H9 (cell line): ENCODE measurements around the gene SRBD1. TPM values are rescaled to one million over a fixed set of nuclear protein-coding genes. Genes with fewer than 3 reads are reported as not detected.

Experiments used
- DNase-seq: peaks from one replicate; pipeline ENCODE4 v3.0.0-alpha.2; 2017
- H2AFZ ChIP-seq: one replicate; pipeline ENCODE4 v1.6.1; 2013; ENCODE audit warnings: mild to moderate bottlenecking, low read length, control low read depth, moderate library complexity
- H2AK5ac ChIP-seq: 2 replicates; pipeline ENCODE4 v1.6.1; 2013; ENCODE audit warnings: low read length, control low read depth, mixed read lengths; ENCODE audit not compliant: insufficient read length
- H2BK120ac ChIP-seq: one replicate; pipeline ENCODE4 v1.6.1; 2013; ENCODE audit warnings: low read depth, mild to moderate bottlenecking, low read length, control low read depth, inconsistent platforms; ENCODE audit not compliant: poor library complexity, severe bottlenecking
- H2BK12ac ChIP-seq: 2 replicates; pipeline ENCODE4 v1.6.1; 2013; ENCODE audit warnings: low read length, control low read depth, mixed read lengths, low read depth; ENCODE audit not compliant: insufficient read length
- H2BK15ac ChIP-seq: 2 replicates; pipeline ENCODE4 v1.6.1; 2013; ENCODE audit warnings: low read depth, low read length, control low read depth
- H2BK20ac ChIP-seq: one replicate; pipeline ENCODE4 v1.6.1; 2013; ENCODE audit warnings: low read depth, mild to moderate bottlenecking, low read length, control low read depth, inconsistent platforms; ENCODE audit not compliant: poor library complexity, severe bottlenecking
- H2BK5ac ChIP-seq: 2 replicates; pipeline ENCODE4 v1.6.1; 2013; ENCODE audit warnings: low read length, control low read depth, mixed read lengths; ENCODE audit not compliant: insufficient read length
- H3K14ac ChIP-seq: 2 replicates; pipeline ENCODE4 v1.6.1; 2013; ENCODE audit warnings: low read length, control low read depth; ENCODE audit not compliant: insufficient read depth
- H3K18ac ChIP-seq: 2 replicates; pipeline ENCODE4 v1.6.1; 2013; ENCODE audit warnings: low read depth, mild to moderate bottlenecking, mixed read lengths, low read length, control low read depth; ENCODE audit not compliant: insufficient read length
- H3K23ac ChIP-seq: 2 replicates; pipeline ENCODE4 v1.6.1; 2013; ENCODE audit warnings: low read length, control low read depth, mixed read lengths, low read depth; ENCODE audit not compliant: insufficient read length
- H3K23me2 ChIP-seq: 2 replicates; pipeline ENCODE4 v1.6.1; 2013; ENCODE audit warnings: low read depth, mild to moderate bottlenecking, mixed read lengths, low read length, control low read depth; ENCODE audit not compliant: insufficient read length, poor library complexity, severe bottlenecking
- H3K27ac ChIP-seq: 2 replicates; pipeline ENCODE4 v1.5.1; 2013; ENCODE audit warnings: low read length, control low read depth, mixed read lengths, low read depth; ENCODE audit not compliant: insufficient read length
- H3K27me3 ChIP-seq: 2 replicates; pipeline ENCODE4 v1.6.1; 2013; ENCODE audit warnings: low read length, control low read depth, inconsistent platforms; ENCODE audit not compliant: insufficient read depth
- H3K4ac ChIP-seq: 2 replicates; pipeline ENCODE4 v1.6.1; 2013; ENCODE audit warnings: low read depth, mild to moderate bottlenecking, control low read depth, inconsistent platforms, low read length, moderate library complexity
- H3K4me1 ChIP-seq: 2 replicates; pipeline ENCODE4 v1.6.1; 2013; ENCODE audit warnings: low read length, control low read depth, inconsistent platforms; ENCODE audit not compliant: insufficient read depth
- H3K4me2 ChIP-seq: 2 replicates; pipeline ENCODE4 v1.6.1; 2013; ENCODE audit warnings: low read length, control low read depth, mixed read lengths; ENCODE audit not compliant: insufficient read length, insufficient read depth
- H3K56ac ChIP-seq: 2 replicates; pipeline ENCODE4 v1.6.1; 2013; ENCODE audit warnings: low read depth, mild to moderate bottlenecking, mixed read lengths, low read length, control low read depth; ENCODE audit not compliant: insufficient read length
- H3K79me1 ChIP-seq: 2 replicates; pipeline ENCODE4 v1.6.1; 2013; ENCODE audit warnings: low read depth, mild to moderate bottlenecking, moderate library complexity, low read length, control low read depth, inconsistent platforms; ENCODE audit not compliant: insufficient read depth, poor library complexity, severe bottlenecking
- H3K79me2 ChIP-seq: 2 replicates; pipeline ENCODE4 v1.6.1; 2013; ENCODE audit warnings: low read length, control low read depth, inconsistent platforms; ENCODE audit not compliant: insufficient read depth
- H3K9ac ChIP-seq: 2 replicates; pipeline ENCODE4 v1.6.1; 2013; ENCODE audit warnings: low read length, control low read depth, mixed read lengths; ENCODE audit not compliant: insufficient read length; ENCODE audit errors: extremely low read depth
- H3K9me3 ChIP-seq: one replicate; pipeline ENCODE4 v1.6.1; 2013; ENCODE audit warnings: low read depth, low read length, inconsistent platforms; ENCODE audit not compliant: control insufficient read depth
- H3T11ph ChIP-seq: one replicate; pipeline ENCODE4 v1.6.1; 2013; ENCODE audit warnings: mild to moderate bottlenecking, low read length, control low read depth, inconsistent platforms
- H4K20me1 ChIP-seq: one replicate; pipeline ENCODE4 v1.6.1; 2013; ENCODE audit not compliant: control insufficient read depth, insufficient read length, insufficient read depth
- H4K5ac ChIP-seq: 2 replicates; pipeline ENCODE4 v1.6.1; 2013; ENCODE audit warnings: low read depth, mild to moderate bottlenecking, mixed read lengths, low read length, control low read depth; ENCODE audit not compliant: insufficient read length
- H4K8ac ChIP-seq: replicated peaks from 2 replicates; pipeline ENCODE4 v1.6.1; 2013; ENCODE audit warnings: low read length, control low read depth, mixed read lengths, low read depth; ENCODE audit not compliant: insufficient read length
- H4K91ac ChIP-seq: 2 replicates; pipeline ENCODE4 v1.6.1; 2013; ENCODE audit warnings: low read depth, mild to moderate bottlenecking, moderate library complexity, mixed read lengths, low read length, control low read depth; ENCODE audit not compliant: insufficient read length
- H3K27ac Mint-ChIP-seq, 3 experiments: 2 replicates in 2 of 3; 3 replicates in 1 of 3; pipeline ENCODE4 v1.8.0; 2020 to 2021; ENCODE audit warnings: mixed read lengths in 3 of 3, mild to moderate bottlenecking in 1 of 3, moderate library complexity in 1 of 3
- H3K27me3 Mint-ChIP-seq: 2 replicates; pipeline ENCODE4 v1.8.0; 2021; ENCODE audit warnings: low read depth, mild to moderate bottlenecking, moderate library complexity, mixed read lengths
- H3K36me3 Mint-ChIP-seq, 3 experiments: 2 replicates in 2 of 3; 3 replicates in 1 of 3; pipeline ENCODE4 v1.8.0; 2020 to 2021; ENCODE audit warnings: low read depth in 3 of 3, mixed read lengths in 3 of 3; ENCODE audit not compliant: insufficient read depth in 1 of 3
- H3K4me1 Mint-ChIP-seq, 2 experiments: 2 replicates each; pipeline ENCODE4 v1.8.0; 2020; ENCODE audit warnings: mixed read lengths in 2 of 2
- H3K4me3 Mint-ChIP-seq, 2 experiments: 2 replicates in 1 of 2; 3 replicates in 1 of 2; pipeline ENCODE4 v1.8.0; 2020 to 2021; ENCODE audit warnings: mild to moderate bottlenecking in 2 of 2, mixed read lengths in 2 of 2, moderate library complexity in 1 of 2
- H3K9me3 Mint-ChIP-seq, 2 experiments: 2 replicates in 1 of 2; 3 replicates in 1 of 2; pipeline ENCODE4 v1.8.0; 2020; ENCODE audit warnings: mild to moderate bottlenecking in 2 of 2, mixed read lengths in 2 of 2, moderate library complexity in 1 of 2
- WGBS: extraction: QIAGEN DNeasy Blood & Tissue Kit; methylation state at CpG from one replicate; pipeline ENCODE4 v1.1.7; 2013; ENCODE audit warnings: missing lambda C conversion rate, low lambda C conversion rate, mixed read lengths; ENCODE audit not compliant: insufficient read length; ENCODE audit errors: extremely low coverage; 5-methylcytosine and 5-hydroxymethylcytosine counted together
- total RNA-seq: library from RNA; stranded (reverse); gene quantifications from 2 replicates; pipeline ENCODE4 v1.2.1, GENCODE V29; 2021
- TF ChIP-seq, protein P1 (sequence below): fragments of 200-600 bp; sonication (generic); conservative IDR thresholded peaks from 3 replicates; pipeline ENCODE4 v1.8.0; 2021; ENCODE audit warnings: antibody characterized with exemption, mild to moderate bottlenecking

Gene SRBD1
- total RNA-seq, 1 experiment from 2014 or later = 18.3 TPM

- H3K4me3 Mint-ChIP-seq = no peak overlapping the region
- H3K23me2 ChIP-seq = no peaks in the 10 kb centered on the region
- no peak overlapping the region for H3K14ac ChIP-seq
- no peak overlapping the region for H2AFZ ChIP-seq
- H3K4ac ChIP-seq = no peak overlapping the region
- H3K9me3 ChIP-seq = no peaks in the 10 kb centered on the region
- H3K18ac ChIP-seq = no peak overlapping the region
- no peaks in the 10 kb centered on the region for H3K27me3 ChIP-seq
- no peaks in the 10 kb centered on the region for H3K9me3 Mint-ChIP-seq
- WGBS = no CpG with 5 or more reads among the region's 3 CpGs
- no peaks in the 10 kb centered on the region for H3K79me2 ChIP-seq
- no peak overlapping the region for H3K9ac ChIP-seq
- no peak overlapping the region for H4K91ac ChIP-seq
- H4K8ac ChIP-seq = no peak overlapping the region
- H2BK120ac ChIP-seq = no peak overlapping the region
- no peaks in the 10 kb centered on the region for H3K4me1 ChIP-seq
- H3K79me1 ChIP-seq = no peaks in the 10 kb centered on the region
- no peak overlapping the region for H3K27ac Mint-ChIP-seq
- no peak overlapping the region for H2AK5ac ChIP-seq
- no peak overlapping the region for H2BK20ac ChIP-seq
- H2BK5ac ChIP-seq = no peak overlapping the region
- TF ChIP-seq, protein P1, sequence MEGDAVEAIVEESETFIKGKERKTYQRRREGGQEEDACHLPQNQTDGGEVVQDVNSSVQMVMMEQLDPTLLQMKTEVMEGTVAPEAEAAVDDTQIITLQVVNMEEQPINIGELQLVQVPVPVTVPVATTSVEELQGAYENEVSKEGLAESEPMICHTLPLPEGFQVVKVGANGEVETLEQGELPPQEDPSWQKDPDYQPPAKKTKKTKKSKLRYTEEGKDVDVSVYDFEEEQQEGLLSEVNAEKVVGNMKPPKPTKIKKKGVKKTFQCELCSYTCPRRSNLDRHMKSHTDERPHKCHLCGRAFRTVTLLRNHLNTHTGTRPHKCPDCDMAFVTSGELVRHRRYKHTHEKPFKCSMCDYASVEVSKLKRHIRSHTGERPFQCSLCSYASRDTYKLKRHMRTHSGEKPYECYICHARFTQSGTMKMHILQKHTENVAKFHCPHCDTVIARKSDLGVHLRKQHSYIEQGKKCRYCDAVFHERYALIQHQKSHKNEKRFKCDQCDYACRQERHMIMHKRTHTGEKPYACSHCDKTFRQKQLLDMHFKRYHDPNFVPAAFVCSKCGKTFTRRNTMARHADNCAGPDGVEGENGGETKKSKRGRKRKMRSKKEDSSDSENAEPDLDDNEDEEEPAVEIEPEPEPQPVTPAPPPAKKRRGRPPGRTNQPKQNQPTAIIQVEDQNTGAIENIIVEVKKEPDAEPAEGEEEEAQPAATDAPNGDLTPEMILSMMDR = no peak
- no peak overlapping the region for H3K23ac ChIP-seq
- no peak overlapping the region for H3K27ac ChIP-seq
- no peak overlapping the region for H2BK12ac ChIP-seq
- H4K5ac ChIP-seq = no peak overlapping the region
- H3K4me1 Mint-ChIP-seq = peaks cover 2 to 3% of the 10 kb centered on the region in 2 experiments; a peak in 1 of 4 replicates
- no peak overlapping the region for H3K4me2 ChIP-seq
- H2BK15ac ChIP-seq = no peak overlapping the region
- no peaks in the 10 kb centered on the region for H4K20me1 ChIP-seq
- H3K56ac ChIP-seq = no peak overlapping the region
- no peak overlapping the region for H3T11ph ChIP-seq
- DNase-seq = no peak
- no peaks in the 10 kb centered on the region for H3K27me3 Mint-ChIP-seq
- peaks cover 3 to 4% (median 4%) of the 10 kb centered on the region in 3 experiments; a peak in 6 of 7 replicates for H3K36me3 Mint-ChIP-seq
These were observed 126.1 kb downstream of the SRBD1 start for GRCh38 chr2:45484965-45485364.
